ENCODE measurements around the gene PLA2G4D.

Gene PLA2G4D

DNA sequence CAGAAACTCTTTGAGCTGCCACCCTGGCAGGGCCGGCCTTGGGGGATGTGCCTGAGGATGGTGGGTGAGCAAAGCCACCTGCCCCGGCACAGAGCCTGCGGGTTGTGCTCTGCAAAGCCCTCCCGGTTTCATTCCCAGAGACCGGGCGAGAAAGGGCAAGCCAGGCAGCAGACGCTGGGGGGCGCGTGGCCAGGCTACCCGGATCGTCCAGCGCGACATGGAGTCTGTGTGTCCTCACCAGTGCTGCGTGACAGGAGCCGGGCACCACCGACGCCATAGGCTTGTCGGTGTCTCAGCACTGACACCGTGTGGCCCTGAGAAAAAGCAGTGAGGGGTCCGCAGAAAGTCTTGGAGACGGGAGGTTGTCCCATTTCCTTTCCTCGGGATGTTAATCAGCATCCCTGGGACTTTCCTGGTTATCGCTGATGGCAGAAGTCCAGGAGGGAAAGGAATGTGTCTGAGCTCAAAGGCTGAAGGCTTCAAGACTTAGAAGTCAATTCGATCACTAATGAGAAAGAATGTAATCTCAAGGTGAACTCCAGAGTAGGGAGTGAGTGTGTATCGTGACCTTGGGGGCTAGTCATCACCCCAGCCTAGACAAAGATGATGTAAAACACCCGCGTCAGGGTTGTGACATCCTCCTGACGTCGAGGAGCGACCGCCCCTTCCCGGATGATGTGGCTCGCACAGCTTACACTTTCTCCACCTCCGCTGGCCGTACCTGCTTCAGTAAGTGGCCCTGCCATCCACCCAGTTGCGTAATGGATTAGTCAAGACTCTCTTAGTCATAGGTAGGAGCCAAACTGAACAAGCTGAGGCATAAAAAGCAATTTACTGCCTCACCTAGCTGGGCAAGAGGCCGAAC, 37.2 kb downstream of the PLA2G4D start:
- 0 out of 2 replicates have a peak, but pooled peaks cover 2% of the 10 kb centered on the region for H3K27me3 ChIP-seq (ENCODE audit: insufficient read depth, low read depth)
- H4K20me1 ChIP-seq (ENCODE audit: insufficient read depth) = no peaks in the 10 kb centered on the region
- H3K27ac ChIP-seq = no peak overlapping the region
- peak overlapping the region; percentile 26; the same call in 1 of the 2 replicates for H2AFZ ChIP-seq (ENCODE audit: low read depth)
- no peaks in the 10 kb centered on the region for H3K36me3 ChIP-seq (ENCODE audit: insufficient read depth)
- TF ChIP-seq, protein P1, sequence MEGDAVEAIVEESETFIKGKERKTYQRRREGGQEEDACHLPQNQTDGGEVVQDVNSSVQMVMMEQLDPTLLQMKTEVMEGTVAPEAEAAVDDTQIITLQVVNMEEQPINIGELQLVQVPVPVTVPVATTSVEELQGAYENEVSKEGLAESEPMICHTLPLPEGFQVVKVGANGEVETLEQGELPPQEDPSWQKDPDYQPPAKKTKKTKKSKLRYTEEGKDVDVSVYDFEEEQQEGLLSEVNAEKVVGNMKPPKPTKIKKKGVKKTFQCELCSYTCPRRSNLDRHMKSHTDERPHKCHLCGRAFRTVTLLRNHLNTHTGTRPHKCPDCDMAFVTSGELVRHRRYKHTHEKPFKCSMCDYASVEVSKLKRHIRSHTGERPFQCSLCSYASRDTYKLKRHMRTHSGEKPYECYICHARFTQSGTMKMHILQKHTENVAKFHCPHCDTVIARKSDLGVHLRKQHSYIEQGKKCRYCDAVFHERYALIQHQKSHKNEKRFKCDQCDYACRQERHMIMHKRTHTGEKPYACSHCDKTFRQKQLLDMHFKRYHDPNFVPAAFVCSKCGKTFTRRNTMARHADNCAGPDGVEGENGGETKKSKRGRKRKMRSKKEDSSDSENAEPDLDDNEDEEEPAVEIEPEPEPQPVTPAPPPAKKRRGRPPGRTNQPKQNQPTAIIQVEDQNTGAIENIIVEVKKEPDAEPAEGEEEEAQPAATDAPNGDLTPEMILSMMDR (conservative IDR thresholded peaks at IDR 0.05; ENCODE audit: low read depth, low read length) = no peak; the same call in 1 of the 2 replicates
- H3K4me2 ChIP-seq = no peak overlapping the region
- no peaks in the 10 kb centered on the region for H3K79me2 ChIP-seq (ENCODE audit: insufficient read depth, low read depth)
- H3K9ac ChIP-seq = no peak overlapping the region
- H3K4me1 ChIP-seq (ENCODE audit: low read depth, poor library complexity, severe bottlenecking) = peaks cover 16% of the 10 kb centered on the region
- no peak overlapping the region for H3K4me3 ChIP-seq (IDR thresholded peaks at IDR 0.05; ENCODE audit: insufficient read depth, low read depth, low read length)

DNA sequence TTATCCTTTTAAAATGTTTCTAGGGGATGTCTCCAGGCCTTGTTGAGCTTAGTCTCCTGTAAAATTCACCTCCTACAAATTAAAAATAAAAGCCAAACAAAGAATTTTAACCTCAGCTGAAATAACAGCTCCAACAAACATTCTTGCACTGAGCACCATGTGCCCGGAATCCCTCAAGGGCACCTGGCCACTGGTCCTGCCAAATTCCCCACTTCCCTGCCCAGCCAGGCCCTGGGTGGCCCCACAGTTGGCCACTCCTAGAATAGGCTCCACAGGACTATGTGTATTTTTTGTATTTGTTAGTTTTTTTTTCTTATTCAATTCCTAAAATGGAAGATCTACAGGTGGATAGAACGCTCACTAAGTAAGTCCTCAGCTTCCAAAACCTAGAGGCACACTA, 40.4 kb downstream of the PLA2G4D start:
- Histone ChIP-seq H3K4me1 (ENCODE audit: low read depth, poor library complexity, severe bottlenecking) (no peaks in the 10 kb centered on the region), H3K4me2 (no peak overlapping the region), H2AFZ (ENCODE audit: low read depth) (no peak overlapping the region), H3K27me3 (ENCODE audit: insufficient read depth, low read depth) (0 out of 2 replicates have a peak, but pooled peaks cover 2% of the 10 kb centered on the region), H3K27ac (no peak overlapping the region), H4K20me1 (ENCODE audit: insufficient read depth) (no peaks in the 10 kb centered on the region), H3K36me3 (ENCODE audit: insufficient read depth) (no peaks in the 10 kb centered on the region), H3K9ac (no peak overlapping the region), H3K79me2 (ENCODE audit: insufficient read depth, low read depth) (no peaks in the 10 kb centered on the region), H3K4me3 (IDR thresholded peaks at IDR 0.05; ENCODE audit: insufficient read depth, low read depth, low read length) (no peak overlapping the region)
- TF ChIP-seq, protein P1 (conservative IDR thresholded peaks at IDR 0.05; ENCODE audit: low read depth, low read length) = no peak

DNA sequence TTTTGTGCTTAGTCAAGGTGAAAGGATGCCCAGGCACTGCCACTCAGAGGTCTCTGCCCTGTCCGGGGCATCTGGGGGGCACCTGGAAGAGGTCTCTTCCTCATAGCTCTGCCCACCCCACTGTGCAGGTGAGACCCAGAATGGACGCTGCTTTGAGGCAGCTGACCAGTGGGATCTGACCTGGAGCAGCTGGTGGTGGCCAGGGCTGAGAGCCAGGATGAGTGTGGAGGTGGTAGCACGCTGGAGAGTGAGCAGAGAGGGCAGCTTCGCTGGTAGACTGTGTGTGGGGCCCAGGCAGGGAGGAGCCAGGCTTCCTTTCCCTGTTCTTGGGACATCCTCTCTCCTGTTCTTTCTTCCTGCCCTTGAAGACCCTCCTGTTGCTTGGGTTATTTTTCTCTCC, 41.4 kb downstream of the PLA2G4D start:
- no peak overlapping the region for H3K4me3 ChIP-seq (IDR thresholded peaks at IDR 0.05; ENCODE audit: insufficient read depth, low read depth, low read length)
- no peak overlapping the region for H2AFZ ChIP-seq (ENCODE audit: low read depth)
- H3K27ac ChIP-seq = no peak overlapping the region
- H3K36me3 ChIP-seq (ENCODE audit: insufficient read depth) = no peaks in the 10 kb centered on the region
- H3K79me2 ChIP-seq (ENCODE audit: insufficient read depth, low read depth) = no peaks in the 10 kb centered on the region
- H3K4me2 ChIP-seq = no peak overlapping the region
- H3K27me3 ChIP-seq (ENCODE audit: insufficient read depth, low read depth) = 0 out of 2 replicates have a peak, but pooled peaks cover 2% of the 10 kb centered on the region
- TF ChIP-seq, protein P1 (conservative IDR thresholded peaks at IDR 0.05; ENCODE audit: low read depth, low read length) = no peak
- no peaks in the 10 kb centered on the region for H3K4me1 ChIP-seq (ENCODE audit: low read depth, poor library complexity, severe bottlenecking)
- no peaks in the 10 kb centered on the region for H4K20me1 ChIP-seq (ENCODE audit: insufficient read depth)
- H3K9ac ChIP-seq = no peak overlapping the region

- no peak overlapping the region for H3K27ac ChIP-seq
- H3K36me3 ChIP-seq (ENCODE audit: insufficient read depth) = no peaks in the 10 kb centered on the region
- no peak overlapping the region for H3K4me2 ChIP-seq
- H3K4me3 ChIP-seq (IDR thresholded peaks at IDR 0.05; ENCODE audit: insufficient read depth, low read depth, low read length) = no peak overlapping the region
- H3K27me3 ChIP-seq (ENCODE audit: insufficient read depth, low read depth) = no peaks in the 10 kb centered on the region
- H3K9ac ChIP-seq = no peak overlapping the region
- no peaks in the 10 kb centered on the region for H3K4me1 ChIP-seq (ENCODE audit: low read depth, poor library complexity, severe bottlenecking)
- no peaks in the 10 kb centered on the region for H3K79me2 ChIP-seq (ENCODE audit: insufficient read depth, low read depth)
- TF ChIP-seq, protein P1 (conservative IDR thresholded peaks at IDR 0.05; ENCODE audit: low read depth, low read length) = no peak
- H2AFZ ChIP-seq (ENCODE audit: low read depth) = no peak overlapping the region
- H4K20me1 ChIP-seq (ENCODE audit: insufficient read depth) = no peaks in the 10 kb centered on the region
These were observed 43.7 kb downstream of the PLA2G4D start for GRCh38 chr15:42050484-42051255.
